Naive thymus-derived CD4-positive, alpha-beta T cell (primary cell): ENCODE measurements around the gene DND1. TPM values are rescaled to one million over a fixed set of nuclear protein-coding genes. Genes with fewer than 3 reads are reported as not detected.
"Not testable (repeated sequence)": the region's sequence is repeated elsewhere in the genome, so short reads cannot be mapped to it uniquely, and the experiment has no call there.

Experiments used
- ATAC-seq: fragments of 150-1000 bp; cut with Tn5 transposase; 2 replicates; pipeline ENCODE4 v1.10.0; 2021; ENCODE audit warnings: mild to moderate bottlenecking, moderate library complexity
- CTCF ChIA-PET: fragments of 350-600 bp; sonication (Branson Sonifier 250); formaldehyde crosslinking; loops from one replicate; lab custom pipeline; 2021; ENCODE audit warnings: antibody characterized with exemption; lab: Charles Lee
- POLR2A ChIA-PET: fragments of 350-600 bp; sonication (Branson Sonifier 250); formaldehyde crosslinking; loops from one replicate; lab custom pipeline; 2021; ENCODE audit warnings: antibody characterized with exemption, inconsistent platforms; lab: Charles Lee
- DNase-seq, 9 donors: peaks; one replicate each; pipeline versions ENCODE4 v3.0.0 to v3.0.0-alpha.2; 2020 to 2022; ENCODE audit warnings: mixed read lengths in 1 of 9
- H3K27ac ChIP-seq: one replicate; pipeline ENCODE4 v1.7.0; 2013; ENCODE audit warnings: mild to moderate bottlenecking, low read depth, low read length, moderate library complexity
- H3K27me3 ChIP-seq, 2 donors: one replicate each; pipeline ENCODE4 v1.7.0; 2013; ENCODE audit warnings: low read length in 2 of 2, mild to moderate bottlenecking in 2 of 2, moderate library complexity in 2 of 2; ENCODE audit not compliant: control insufficient read depth in 2 of 2, insufficient read depth in 2 of 2
- H3K36me3 ChIP-seq, 3 experiments: 1 replicate in 2 of 3; 2 replicates in 1 of 3; pipeline ENCODE4 v1.7.0; 2013; ENCODE audit warnings: low read length in 3 of 3, mild to moderate bottlenecking in 3 of 3, moderate library complexity in 1 of 3; ENCODE audit not compliant: insufficient read depth in 3 of 3, control insufficient read depth in 2 of 3
- H3K4me1 ChIP-seq, 2 donors: one replicate each; pipeline ENCODE4 v1.7.0; 2013; ENCODE audit warnings: low read length in 2 of 2, mild to moderate bottlenecking in 2 of 2, moderate library complexity in 1 of 2; ENCODE audit not compliant: control insufficient read depth in 2 of 2, insufficient read depth in 2 of 2
- H3K4me3 ChIP-seq: 2 replicates; pipeline ENCODE4 v1.7.0; 2013; ENCODE audit warnings: mild to moderate bottlenecking, low read length
- H3K9me3 ChIP-seq, 3 experiments: 1 replicate in 2 of 3; 2 replicates in 1 of 3; pipeline ENCODE4 v1.7.0; 2013; ENCODE audit warnings: low read length in 3 of 3; ENCODE audit not compliant: control insufficient read depth in 2 of 3
- H3K27ac Mint-ChIP-seq, 9 donors: one replicate each; pipeline ENCODE4 v1.8.0; 2020 to 2022; ENCODE audit warnings: mixed read lengths in 9 of 9, mild to moderate bottlenecking in 8 of 9, moderate library complexity in 5 of 9, inconsistent platforms in 2 of 9
- H3K27me3 Mint-ChIP-seq, 5 donors: one replicate each; pipeline ENCODE4 v1.8.0; 2021 to 2022; ENCODE audit warnings: mixed read lengths in 5 of 5, mild to moderate bottlenecking in 1 of 5
- H3K36me3 Mint-ChIP-seq, 5 donors: one replicate each; pipeline ENCODE4 v1.8.0; 2020 to 2022; ENCODE audit warnings: mixed read lengths in 5 of 5, mild to moderate bottlenecking in 3 of 5, inconsistent platforms in 1 of 5
- H3K4me1 Mint-ChIP-seq, 7 donors: one replicate each; pipeline ENCODE4 v1.8.0; 2020 to 2022; ENCODE audit warnings: mixed read lengths in 7 of 7, mild to moderate bottlenecking in 3 of 7, inconsistent platforms in 1 of 7
- H3K4me3 Mint-ChIP-seq, 10 donors: one replicate each; pipeline ENCODE4 v1.8.0; 2020 to 2022; ENCODE audit warnings: mild to moderate bottlenecking in 10 of 10, mixed read lengths in 10 of 10, moderate library complexity in 6 of 10, inconsistent platforms in 2 of 10
- H3K9me3 Mint-ChIP-seq, 11 donors: one replicate each; pipeline ENCODE4 v1.8.0; 2020 to 2022; ENCODE audit warnings: mixed read lengths in 11 of 11, mild to moderate bottlenecking in 4 of 11, inconsistent platforms in 1 of 11, moderate library complexity in 1 of 11
- intact Hi-C, 2 donors: fragments of 100-400 bp; cut with micrococcal nuclease; formaldehyde crosslinking; loops; one replicate each; pipeline ENCODE4 v1.15.1; 2023
- polyA plus RNA-seq, 2 donors: library from polyadenylated mRNA; unstranded; fragments of 300-500 nt; fragmentation: Illumina TruSeq; gene quantifications; one replicate each; pipeline ENCODE4 v1.2.3, GENCODE V29; 2021
- total RNA-seq, 6 experiments: library from RNA in 5 of 6; stranded (reverse) in 5 of 6; gene quantifications; 1 replicate in 5 of 6; 2 replicates in 1 of 6; pipeline ENCODE4 v1.2.3 and lab custom pipeline; 2021 to 2026

The DND1 gene
- 1 to 10 TPM; 2.1 to 5.0 (median 3.3) TPM for total RNA-seq
- under 1 TPM in 1 of 2 donors, not detected in 1; 0.15 TPM for polyA plus RNA-seq
- total RNA-seq (lab: John Stamatoyannopoulos, UW) = 1.5 reads per million, percentile 4 among the genes with 10 or more reads in this experiment

DNA sequence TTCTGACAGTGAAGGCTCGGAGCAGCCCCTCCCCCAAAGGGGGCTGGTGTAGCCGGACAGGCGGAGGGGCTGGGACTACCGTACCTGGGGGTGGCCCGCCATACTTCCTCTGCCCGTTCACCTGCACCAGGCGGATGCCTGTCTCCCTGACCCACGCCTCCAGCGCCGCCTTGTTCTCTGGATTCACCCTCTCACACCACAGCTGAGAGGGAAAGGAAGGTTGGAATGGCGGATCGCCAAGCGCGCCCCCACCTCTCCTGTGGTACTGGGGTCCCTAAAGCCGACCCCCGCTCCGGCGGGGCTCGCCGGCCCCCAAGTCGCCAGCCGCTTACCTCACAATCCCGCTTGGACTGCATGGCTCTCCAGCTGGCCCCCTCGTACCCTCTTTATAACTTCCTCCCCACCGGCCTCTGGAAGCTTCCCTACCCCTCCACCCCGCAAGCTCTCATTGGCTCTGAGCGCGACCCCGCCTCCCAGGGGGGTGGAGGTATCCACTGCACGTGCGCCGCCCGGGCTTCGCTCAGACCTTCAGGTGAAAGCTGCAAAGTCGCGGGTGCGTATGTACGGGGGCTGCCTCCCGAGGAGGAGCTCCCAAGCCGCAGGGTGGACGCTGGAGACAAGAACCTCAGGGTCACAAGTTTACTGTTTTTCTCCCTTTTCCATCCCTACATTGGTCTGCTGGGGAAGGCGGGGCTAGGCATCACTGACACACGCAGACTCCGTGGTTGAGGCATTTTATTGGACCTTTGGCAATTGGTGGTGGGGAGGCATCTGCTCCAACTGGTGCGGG lies at the start of gene DND1:
TSS of gene DND1 (minus strand) at position 390 of the 790 bp plus-strand sequence. CDS start at position 356, 34 bp downstream.
- Mint-ChIP-seq H3K9me3 (peaks cover 0 to 2% (median 0%) of the 10 kb centered on the region in 11 donors), H3K27ac (peak within 1 kb of the TSS in 4 of 9 donors; percentile 19 to 63 (median 27)), H3K4me1 (peaks cover 0 to 6% (median 3%) of the 10 kb centered on the region in 7 donors), H3K36me3 (peaks cover 15 to 56% (median 28%) of the 10 kb centered on the region in 5 donors), H3K4me3 (no peak within 1 kb of the TSS), H3K27me3 (no peaks in the 10 kb centered on the region)
- intact Hi-C loops = no loop called here
- H3K36me3 ChIP-seq = peaks cover 11 to 97% (median 30%) of the 10 kb centered on the region in 3 experiments
- CTCF ChIA-PET = interaction anchor here (0.6 kb wide), 1 partner anchor 26 kb away, joined by 5 read pairs; the partner anchor contains the start of genes IK and NDUFA2
- no peak within 1 kb of the TSS for H3K4me3 ChIP-seq
- POLR2A ChIA-PET = interaction anchor here (1.0 kb wide), 1 partner anchor 17 kb away, joined by 3 read pairs; the partner anchor contains the start of genes HARS1 and HARS2
- H3K27ac ChIP-seq = no peak within 1 kb of the TSS
- no peaks in the 10 kb centered on the region for H3K27me3 ChIP-seq
- ATAC-seq (no peak), DNase-seq (no peak)
- H3K4me1 ChIP-seq = no peaks in the 10 kb centered on the region
- no peaks in the 10 kb centered on the region for H3K9me3 ChIP-seq

DNA sequence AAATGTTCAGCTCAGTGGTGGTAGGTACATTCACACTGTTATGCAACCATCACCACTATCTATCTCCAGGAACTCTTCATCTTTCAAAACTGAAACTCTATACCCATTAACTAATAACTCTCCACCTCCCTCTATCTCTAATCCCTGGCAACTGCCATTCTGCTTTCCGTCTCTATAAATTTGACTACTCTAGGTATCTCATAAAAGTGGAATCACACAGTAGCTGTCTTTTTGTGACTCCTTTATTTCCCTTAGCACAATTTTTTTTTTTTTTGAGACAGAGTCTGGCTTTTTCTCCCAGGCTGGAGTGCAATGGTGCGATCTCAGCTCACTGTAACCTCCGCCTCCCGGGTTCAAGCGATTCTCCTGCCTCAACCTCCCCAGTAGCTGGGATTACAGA lies 48.0 kb upstream of the DND1 start:
- DNase-seq, H3K27ac ChIP-seq, ATAC-seq, H3K4me1 ChIP-seq, H3K4me3 ChIP-seq, H3K9me3 ChIP-seq, H3K27me3 ChIP-seq, H3K4me3 Mint-ChIP-seq, H3K36me3 ChIP-seq, H3K36me3 Mint-ChIP-seq, H3K9me3 Mint-ChIP-seq, H3K27ac Mint-ChIP-seq: not testable (repeated sequence)
- ChIA-PET POLR2A (interaction anchor here (0.6 to 1.1 kb wide), 2 partner anchors 10 to 25 kb away, joined by 4 read pairs; no protein-coding TSS in a partner anchor), CTCF (interaction anchor here (0.6 to 4.6 kb wide), 7 partner anchors 11 to 362 kb away, joined by 3 to 37 read pairs (median 3); partner anchors contain the start of gene EIF4EBP3)
- intact Hi-C loops = loop anchor here (2.0 to 10.0 kb wide), 3 partner anchors 257 to 479 kb away; no protein-coding TSS in a partner anchor
- Mint-ChIP-seq H3K4me1 (peaks cover 1 to 19% (median 10%) of the 10 kb centered on the region in 7 donors), H3K27me3 (peaks cover 14 to 32% (median 23%) of the 10 kb centered on the region in 5 donors)

DNA sequence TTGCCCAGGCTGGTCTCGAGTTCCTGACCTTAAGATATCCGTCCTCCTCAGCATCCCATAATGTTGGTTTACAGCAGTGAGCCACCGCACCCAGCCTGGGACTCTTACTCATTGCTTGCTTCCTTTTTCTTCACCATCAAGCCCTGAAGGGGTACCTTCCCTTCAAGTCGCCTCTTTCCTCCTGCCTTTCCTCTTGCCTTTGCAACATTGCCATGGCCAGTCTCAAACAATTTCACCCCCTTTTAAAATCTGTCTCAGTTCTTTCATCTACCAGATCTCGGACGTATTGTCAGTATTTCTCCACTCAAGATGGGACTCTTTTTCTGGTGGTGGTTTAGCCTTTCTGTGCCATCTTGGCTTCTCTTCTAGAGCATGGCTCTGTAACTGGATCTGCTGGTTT lies 47.4 kb upstream of the DND1 start:
- H3K27me3 Mint-ChIP-seq = peaks cover 8 to 30% (median 21%) of the 10 kb centered on the region in 5 donors
- peaks cover 1 to 13% (median 3%) of the 10 kb centered on the region in 7 donors for H3K4me1 Mint-ChIP-seq
- not testable (repeated sequence) for DNase-seq, H3K27me3 ChIP-seq, ATAC-seq, H3K4me3 ChIP-seq, H3K4me1 ChIP-seq, H3K9me3 Mint-ChIP-seq, H3K36me3 Mint-ChIP-seq, H3K27ac ChIP-seq, H3K9me3 ChIP-seq, H3K36me3 ChIP-seq
- POLR2A ChIA-PET = interaction anchor here (0.6 to 1.9 kb wide), 4 partner anchors 9 to 362 kb away, joined by 3 to 12 read pairs (median 4); partner anchors contain the start of gene EIF4EBP3
- CTCF ChIA-PET = interaction anchor here (0.6 to 4.6 kb wide), 13 partner anchors 10 to 478 kb away, joined by 3 to 37 read pairs (median 3); partner anchors contain the start of genes EIF4EBP3, IK, NDUFA2 and SLC4A9
- H3K4me3 Mint-ChIP-seq = peak overlapping the region in 1 of 10 donors; percentile 6
- peak overlapping the region in 1 of 9 donors; percentile 4 for H3K27ac Mint-ChIP-seq
- intact Hi-C loops = loop anchor here (1.0 to 10.0 kb wide), 8 partner anchors 10 to 478 kb away; partner anchors contain the start of gene EIF4EBP3 (in 1 of the 2)

DNA sequence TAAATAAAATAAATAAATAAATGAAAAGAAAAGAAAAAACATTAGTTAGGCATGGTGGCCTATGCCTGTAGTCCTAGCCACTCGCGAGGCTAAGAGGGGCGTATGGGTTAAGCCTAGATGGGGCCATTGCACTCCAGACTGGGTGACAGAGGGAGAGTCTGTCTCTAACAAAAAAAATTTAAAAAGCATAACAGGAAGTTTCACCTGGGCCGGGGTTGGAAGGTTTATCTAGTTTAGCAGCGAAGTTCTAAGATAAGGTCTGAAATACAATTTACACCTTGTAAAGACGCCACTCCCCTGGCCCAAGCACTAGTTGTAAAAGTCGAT lies 44.9 kb upstream of the DND1 start:
- CTCF ChIA-PET = interaction anchor here (0.6 to 4.6 kb wide), 5 partner anchors 171 to 390 kb away, joined by 5 to 37 read pairs (median 6); partner anchors contain the start of gene EIF4EBP3
- intact Hi-C loops = loop anchor here in 1 of 2 donors (10.0 kb wide), 1 partner anchor 897 kb away; the partner anchor contains the start of gene DIAPH1

DNA sequence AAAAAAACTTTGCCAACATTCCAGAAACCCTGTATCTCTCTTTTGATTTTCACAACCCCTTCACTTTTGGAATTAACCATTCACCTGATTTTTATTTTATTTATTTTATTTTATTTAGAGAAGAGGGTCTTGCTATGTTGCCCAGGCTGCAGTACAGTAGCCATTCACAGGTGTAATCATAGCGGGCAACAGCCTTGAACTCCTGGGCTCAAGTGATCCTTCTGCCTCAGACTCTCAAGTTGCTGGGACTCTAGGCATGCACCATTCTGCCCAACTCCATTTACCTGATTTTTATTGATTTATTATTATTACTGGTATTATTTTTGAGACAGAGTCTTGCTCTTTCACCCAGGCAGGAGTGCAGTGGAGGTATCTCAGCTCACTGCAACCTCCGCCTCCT lies 42.9 kb upstream of the DND1 start:
- POLR2A ChIA-PET = interaction anchor here (1.7 kb wide), 1 partner anchor 69 kb away, joined by 6 read pairs; the partner anchor contains the start of genes IK and NDUFA2
- H3K9me3 Mint-ChIP-seq, H3K36me3 Mint-ChIP-seq, ATAC-seq, H3K27ac Mint-ChIP-seq, CTCF ChIA-PET, H3K4me3 Mint-ChIP-seq, H3K4me1 ChIP-seq, H3K27ac ChIP-seq, H3K27me3 ChIP-seq, H3K9me3 ChIP-seq, H3K36me3 ChIP-seq, DNase-seq, H3K4me3 ChIP-seq: not testable (repeated sequence)
- intact Hi-C loops = loop anchor here in 1 of 2 donors (10.0 kb wide), 1 partner anchor 899 kb away; the partner anchor contains the start of gene DIAPH1
- H3K4me1 Mint-ChIP-seq = peaks cover 0 to 20% (median 14%) of the 10 kb centered on the region in 7 donors
- peaks cover 0 to 11% (median 2%) of the 10 kb centered on the region in 5 donors for H3K27me3 Mint-ChIP-seq

More for the DNA sequence above, 44.9 kb upstream of the DND1 start:
- Histone ChIP-seq H3K4me1 (no peaks in the 10 kb centered on the region), H3K9me3 (no peaks in the 10 kb centered on the region), H3K36me3 (no peaks in the 10 kb centered on the region), H3K4me3 (no peak overlapping the region), H3K27ac (no peak overlapping the region), H3K27me3 (peaks cover 0 to 4% of the 10 kb centered on the region in 2 donors)
- peaks cover 0 to 15% (median 12%) of the 10 kb centered on the region in 5 donors for H3K27me3 Mint-ChIP-seq
- no peak for DNase-seq
- H3K4me3 Mint-ChIP-seq = peak overlapping the region in 4 of 10 donors; percentile 13 to 58 (median 36)
- H3K36me3 Mint-ChIP-seq = no peaks in the 10 kb centered on the region
- POLR2A ChIA-PET = no interaction called here
- H3K4me1 Mint-ChIP-seq = peaks cover 0 to 10% (median 2%) of the 10 kb centered on the region in 7 donors
- ATAC-seq = no peak
- no peaks in the 10 kb centered on the region for H3K9me3 Mint-ChIP-seq
- H3K27ac Mint-ChIP-seq = peak overlapping the region in 1 of 9 donors; percentile 67

DNA sequence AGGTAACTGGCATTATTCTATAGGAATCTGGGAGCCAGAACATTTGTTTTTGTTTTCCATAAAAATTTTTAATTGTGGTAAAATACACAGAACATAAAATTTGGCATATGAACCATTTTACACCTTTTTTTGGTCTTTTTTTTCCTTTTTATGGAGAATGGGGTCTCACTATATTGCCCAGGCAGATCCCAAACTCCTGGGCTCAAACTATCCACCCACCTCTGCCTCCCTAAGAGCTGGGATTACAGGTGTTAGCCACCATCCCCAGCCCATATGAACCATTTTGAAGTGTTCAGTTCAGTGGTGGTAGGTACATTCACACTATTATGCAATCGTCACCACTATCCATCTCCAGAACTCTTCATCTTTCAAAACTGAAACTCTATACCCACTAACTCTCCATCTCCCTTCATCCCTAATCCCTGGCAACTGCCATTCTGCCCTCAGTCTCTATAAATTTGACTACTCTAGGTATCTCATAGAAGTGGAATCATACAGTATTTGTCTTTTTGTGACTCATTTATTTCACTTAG lies 40.3 kb upstream of the DND1 start:
- Mint-ChIP-seq H3K27ac (peak overlapping the region in 3 of 9 donors; percentile 38 to 70 (median 65)), H3K9me3 (peaks cover 0 to 14% (median 0%) of the 10 kb centered on the region in 11 donors), H3K36me3 (peaks cover 0 to 9% (median 0%) of the 10 kb centered on the region in 5 donors), H3K27me3 (peaks cover 0 to 11% (median 0%) of the 10 kb centered on the region in 5 donors), H3K4me3 (no peak overlapping the region), H3K4me1 (peaks cover 6 to 32% (median 25%) of the 10 kb centered on the region in 7 donors)
- ChIA-PET CTCF (no interaction called here), POLR2A (no interaction called here)
- Histone ChIP-seq H3K36me3 (no peaks in the 10 kb centered on the region), H3K27me3 (no peaks in the 10 kb centered on the region), H3K4me1 (peaks cover 0 to 5% of the 10 kb centered on the region in 2 donors), H3K4me3 (no peak overlapping the region), H3K9me3 (no peaks in the 10 kb centered on the region), H3K27ac (no peak overlapping the region)
- intact Hi-C loops = loop anchor here (5.0 to 10.0 kb wide), 4 partner anchors 536 to 901 kb away; partner anchors contain the start of genes CYSTM1 (in 1 of the 2), DIAPH1 (in 1 of the 2) and TAF7 (in 1 of the 2)
- DNase-seq = no peak
- ATAC-seq = no peak
